WTC11 (cell line): Measurements from ENCODE around the gene RSPH9.

Source experiments
- ATF1 ChIP-seq: sonication (generic); formaldehyde crosslinking; IDR thresholded peaks from 2 replicates; pipeline ENCODE4 v1.8.1; 2023; ENCODE audit warnings: mild to moderate bottlenecking, moderate library complexity, missing genetic modification reagents
- ESRRA ChIP-seq: sonication (generic); formaldehyde crosslinking; IDR thresholded peaks from 2 replicates; pipeline ENCODE4 v1.8.1; 2022; ENCODE audit warnings: mild to moderate bottlenecking, missing genetic modification reagents, borderline replicate concordance

- TF ChIP-seq ESRRA (no peak), ATF1 (CRISPR knock-in tag) (no peak)
Observed at GRCh38 chr6:43604174-43604573, 40.7 kb upstream of the RSPH9 start.
